Naive thymus-derived CD4-positive, alpha-beta T cell (primary cell): ENCODE results near the gene RASSF10. TPM values are rescaled to one million over a fixed set of nuclear protein-coding genes. Genes with fewer than 3 reads are reported as not detected.
A peak's percentile ranks its signal among the peaks of the same experiment; 100 is the strongest.

Experiments used
- ATAC-seq: fragments of 150-1000 bp; cut with Tn5 transposase; 2 replicates; pipeline ENCODE4 v1.10.0; 2021; ENCODE audit warnings: mild to moderate bottlenecking, moderate library complexity
- CTCF ChIA-PET: fragments of 350-600 bp; sonication (Branson Sonifier 250); formaldehyde crosslinking; loops from one replicate; lab custom pipeline; 2021; ENCODE audit warnings: antibody characterized with exemption; lab: Charles Lee
- POLR2A ChIA-PET: fragments of 350-600 bp; sonication (Branson Sonifier 250); formaldehyde crosslinking; loops from one replicate; lab custom pipeline; 2021; ENCODE audit warnings: antibody characterized with exemption, inconsistent platforms; lab: Charles Lee
- DNase-seq, 9 donors: peaks; one replicate each; pipeline versions ENCODE4 v3.0.0 to v3.0.0-alpha.2; 2020 to 2022; ENCODE audit warnings: mixed read lengths in 1 of 9
- H3K27ac ChIP-seq: one replicate; pipeline ENCODE4 v1.7.0; 2013; ENCODE audit warnings: mild to moderate bottlenecking, low read depth, low read length, moderate library complexity
- H3K27me3 ChIP-seq, 2 donors: one replicate each; pipeline ENCODE4 v1.7.0; 2013; ENCODE audit warnings: low read length in 2 of 2, mild to moderate bottlenecking in 2 of 2, moderate library complexity in 2 of 2; ENCODE audit not compliant: control insufficient read depth in 2 of 2, insufficient read depth in 2 of 2
- H3K36me3 ChIP-seq, 3 experiments: 1 replicate in 2 of 3; 2 replicates in 1 of 3; pipeline ENCODE4 v1.7.0; 2013; ENCODE audit warnings: low read length in 3 of 3, mild to moderate bottlenecking in 3 of 3, moderate library complexity in 1 of 3; ENCODE audit not compliant: insufficient read depth in 3 of 3, control insufficient read depth in 2 of 3
- H3K4me1 ChIP-seq, 2 donors: one replicate each; pipeline ENCODE4 v1.7.0; 2013; ENCODE audit warnings: low read length in 2 of 2, mild to moderate bottlenecking in 2 of 2, moderate library complexity in 1 of 2; ENCODE audit not compliant: control insufficient read depth in 2 of 2, insufficient read depth in 2 of 2
- H3K4me3 ChIP-seq: 2 replicates; pipeline ENCODE4 v1.7.0; 2013; ENCODE audit warnings: mild to moderate bottlenecking, low read length
- H3K9me3 ChIP-seq, 3 experiments: 1 replicate in 2 of 3; 2 replicates in 1 of 3; pipeline ENCODE4 v1.7.0; 2013; ENCODE audit warnings: low read length in 3 of 3; ENCODE audit not compliant: control insufficient read depth in 2 of 3
- H3K27ac Mint-ChIP-seq, 9 donors: one replicate each; pipeline ENCODE4 v1.8.0; 2020 to 2022; ENCODE audit warnings: mixed read lengths in 9 of 9, mild to moderate bottlenecking in 8 of 9, moderate library complexity in 5 of 9, inconsistent platforms in 2 of 9
- H3K27me3 Mint-ChIP-seq, 5 donors: one replicate each; pipeline ENCODE4 v1.8.0; 2021 to 2022; ENCODE audit warnings: mixed read lengths in 5 of 5, mild to moderate bottlenecking in 1 of 5
- H3K36me3 Mint-ChIP-seq, 5 donors: one replicate each; pipeline ENCODE4 v1.8.0; 2020 to 2022; ENCODE audit warnings: mixed read lengths in 5 of 5, mild to moderate bottlenecking in 3 of 5, inconsistent platforms in 1 of 5
- H3K4me1 Mint-ChIP-seq, 7 donors: one replicate each; pipeline ENCODE4 v1.8.0; 2020 to 2022; ENCODE audit warnings: mixed read lengths in 7 of 7, mild to moderate bottlenecking in 3 of 7, inconsistent platforms in 1 of 7
- H3K4me3 Mint-ChIP-seq, 10 donors: one replicate each; pipeline ENCODE4 v1.8.0; 2020 to 2022; ENCODE audit warnings: mild to moderate bottlenecking in 10 of 10, mixed read lengths in 10 of 10, moderate library complexity in 6 of 10, inconsistent platforms in 2 of 10
- H3K9me3 Mint-ChIP-seq, 11 donors: one replicate each; pipeline ENCODE4 v1.8.0; 2020 to 2022; ENCODE audit warnings: mixed read lengths in 11 of 11, mild to moderate bottlenecking in 4 of 11, inconsistent platforms in 1 of 11, moderate library complexity in 1 of 11
- intact Hi-C, 2 donors: fragments of 100-400 bp; cut with micrococcal nuclease; formaldehyde crosslinking; loops; one replicate each; pipeline ENCODE4 v1.15.1; 2023
- polyA plus RNA-seq, 2 donors: library from polyadenylated mRNA; unstranded; fragments of 300-500 nt; fragmentation: Illumina TruSeq; gene quantifications; one replicate each; pipeline ENCODE4 v1.2.3, GENCODE V29; 2021
- total RNA-seq, 6 experiments: library from RNA in 5 of 6; stranded (reverse) in 5 of 6; gene quantifications; 1 replicate in 5 of 6; 2 replicates in 1 of 6; pipeline ENCODE4 v1.2.3 and lab custom pipeline; 2021 to 2026

The RASSF10 gene
- total and polyA plus RNA-seq, 7 experiments from 2014 or later: not detected

DNA sequence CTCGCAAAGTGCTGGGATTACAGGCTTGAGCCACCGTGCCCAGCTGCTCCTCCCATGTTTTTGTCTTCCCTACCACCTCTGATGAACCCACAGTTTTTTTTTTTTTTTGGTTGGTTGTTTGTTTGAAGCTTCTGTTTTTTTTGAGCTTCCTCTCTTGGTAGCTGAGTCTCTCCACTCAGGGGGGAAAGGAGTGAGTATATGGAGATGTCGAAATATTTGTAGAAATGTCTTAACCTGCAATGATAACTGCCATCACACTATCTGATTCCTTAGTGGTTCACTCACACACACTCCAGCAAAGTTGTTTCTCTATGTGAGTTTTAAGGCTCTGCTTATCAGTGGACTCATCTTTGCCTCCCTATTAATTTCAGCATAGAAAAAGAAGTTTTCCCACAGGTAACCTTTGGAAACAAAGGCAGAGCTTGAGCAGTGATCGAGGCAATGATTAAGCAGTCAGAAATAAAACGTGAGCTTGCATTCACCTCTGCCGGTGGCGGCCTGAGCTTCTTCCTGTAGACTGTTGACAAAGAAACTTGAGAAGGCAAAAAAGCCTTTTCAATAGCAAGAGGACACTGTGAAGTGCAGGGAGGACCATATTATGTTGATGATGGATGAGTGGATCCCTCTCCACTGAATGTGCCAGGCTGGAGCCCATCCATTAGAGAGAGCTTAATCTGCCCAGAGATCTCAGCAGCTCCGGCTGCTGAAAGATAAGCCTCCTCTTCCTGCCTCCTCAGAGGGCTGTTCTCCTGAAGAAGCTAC lies 29.0 kb upstream of the RASSF10 start:
- intact Hi-C loops: no loop called here
- no peaks in the 10 kb centered on the region for H3K36me3 Mint-ChIP-seq
- no peak overlapping the region for H3K4me3 Mint-ChIP-seq
- no peaks in the 10 kb centered on the region for H3K36me3 ChIP-seq
- H3K4me1 ChIP-seq: no peaks in the 10 kb centered on the region
- peaks cover 0 to 1% (median 0%) of the 10 kb centered on the region in 7 donors for H3K4me1 Mint-ChIP-seq
- no peak overlapping the region for H3K27ac ChIP-seq
- H3K4me3 ChIP-seq: no peak overlapping the region
- ChIA-PET CTCF (no interaction called here), POLR2A (no interaction called here)
- ATAC-seq: peak; percentile 67
- H3K9me3 Mint-ChIP-seq: no peaks in the 10 kb centered on the region
- H3K9me3 ChIP-seq: no peaks in the 10 kb centered on the region
- peaks cover 5 to 18% (median 16%) of the 10 kb centered on the region in 5 donors for H3K27me3 Mint-ChIP-seq
- no peak for DNase-seq
- H3K27ac Mint-ChIP-seq: no peak overlapping the region
- H3K27me3 ChIP-seq: no peaks in the 10 kb centered on the region

DNA sequence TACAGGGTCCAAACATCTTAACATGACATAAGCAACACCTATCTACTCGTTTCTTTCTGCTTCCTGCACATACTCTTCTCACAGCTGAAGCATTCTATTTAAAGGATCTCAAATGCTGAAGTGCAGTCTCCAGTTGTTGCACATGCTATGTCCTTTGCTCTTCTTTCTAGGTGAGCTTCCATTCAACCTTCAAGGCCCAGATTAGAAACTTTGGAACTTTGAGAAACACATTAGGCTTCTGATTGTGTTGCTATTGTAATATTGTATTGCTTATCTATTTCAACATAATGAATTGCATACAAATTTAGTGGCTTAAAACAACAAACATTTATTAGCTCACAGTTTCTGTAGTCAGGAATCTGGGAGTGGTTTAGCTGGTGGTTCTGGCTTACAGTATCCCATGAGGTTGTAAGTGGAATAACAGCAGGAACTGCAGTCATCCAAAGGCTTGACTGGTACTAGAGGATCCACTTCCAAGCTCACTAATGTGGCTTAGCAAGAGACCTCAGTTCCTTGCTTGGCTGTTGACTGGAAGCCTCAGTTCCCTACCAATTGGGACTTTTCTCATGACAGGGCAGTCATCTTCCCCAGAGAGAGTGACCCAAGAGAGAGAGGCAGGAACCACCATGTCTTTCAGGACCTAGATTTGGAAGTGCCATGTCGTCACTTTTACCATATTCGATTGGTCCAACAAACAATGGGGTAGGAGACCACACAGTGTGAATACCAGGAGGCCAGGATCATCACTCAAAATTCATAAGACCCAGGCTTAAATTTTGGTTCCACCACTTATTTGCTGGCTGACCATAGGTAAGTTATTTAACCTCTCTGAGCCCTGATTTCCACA lies 27.2 kb upstream of the RASSF10 start:
- ChIA-PET CTCF (no interaction called here), POLR2A (no interaction called here)
- no peaks in the 10 kb centered on the region for H3K9me3 Mint-ChIP-seq
- H3K4me3 Mint-ChIP-seq: no peak overlapping the region
- ATAC-seq (no peak), DNase-seq (no peak)
- Histone ChIP-seq H3K4me1 (no peaks in the 10 kb centered on the region), H3K36me3 (no peaks in the 10 kb centered on the region), H3K4me3 (no peak overlapping the region), H3K27me3 (no peaks in the 10 kb centered on the region), H3K27ac (no peak overlapping the region), H3K9me3 (no peaks in the 10 kb centered on the region)
- H3K27me3 Mint-ChIP-seq: peaks cover 18 to 35% (median 18%) of the 10 kb centered on the region in 5 donors
- no peak overlapping the region for H3K27ac Mint-ChIP-seq
- H3K36me3 Mint-ChIP-seq: no peaks in the 10 kb centered on the region
- H3K4me1 Mint-ChIP-seq: peaks cover 0 to 1% (median 0%) of the 10 kb centered on the region in 7 donors
- intact Hi-C loops: no loop called here

GRCh38 chr11:12983336-12983735 lies 25.8 kb upstream of the RASSF10 start:
- no peak for ATAC-seq
- ChIA-PET CTCF (no interaction called here), POLR2A (no interaction called here)
- Histone ChIP-seq H3K4me3 (no peak overlapping the region), H3K9me3 (no peaks in the 10 kb centered on the region), H3K36me3 (no peaks in the 10 kb centered on the region), H3K27me3 (no peaks in the 10 kb centered on the region), H3K4me1 (no peaks in the 10 kb centered on the region), H3K27ac (no peak overlapping the region)
- intact Hi-C loops: no loop called here
- H3K36me3 Mint-ChIP-seq: no peaks in the 10 kb centered on the region
- peaks cover 0 to 1% (median 0%) of the 10 kb centered on the region in 7 donors for H3K4me1 Mint-ChIP-seq
- H3K4me3 Mint-ChIP-seq: no peak overlapping the region
- H3K27me3 Mint-ChIP-seq: peaks cover 17 to 33% (median 18%) of the 10 kb centered on the region in 5 donors
- no peak for DNase-seq
- H3K27ac Mint-ChIP-seq: no peak overlapping the region
- no peaks in the 10 kb centered on the region for H3K9me3 Mint-ChIP-seq

DNA sequence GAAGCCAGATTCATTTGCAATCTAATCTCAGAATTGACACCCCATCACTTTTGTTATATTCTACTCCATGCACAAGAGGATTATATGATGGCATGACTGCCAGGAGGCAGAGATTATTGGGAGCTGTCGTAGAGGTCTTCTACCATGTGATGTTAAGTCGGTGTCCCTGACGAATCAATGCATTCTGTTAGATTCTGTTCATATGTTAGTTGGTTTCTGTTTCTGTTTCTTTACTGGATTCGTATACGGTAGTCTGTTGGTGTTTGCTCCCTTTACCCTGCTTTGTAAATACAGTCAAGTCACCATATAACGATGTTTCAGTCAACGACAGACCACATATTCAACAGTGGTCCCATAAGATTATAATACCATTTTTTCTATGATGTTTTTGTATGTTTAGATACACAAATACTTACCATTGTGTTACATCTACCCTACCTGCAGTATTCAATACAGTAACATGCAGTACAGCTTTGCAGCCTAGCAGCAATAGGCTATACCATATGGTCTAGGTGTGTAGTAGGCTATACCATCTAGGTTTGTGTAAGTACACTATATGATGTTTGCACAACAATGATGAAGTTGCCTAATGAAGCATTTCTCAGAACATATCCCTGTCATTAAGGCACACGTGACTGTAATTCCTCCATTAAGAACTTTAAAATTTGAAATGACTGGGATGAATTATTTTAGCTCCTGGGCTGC lies 22.8 kb upstream of the RASSF10 start:
- H3K4me3 ChIP-seq: no peak overlapping the region
- Mint-ChIP-seq H3K27ac (no peak overlapping the region), H3K4me1 (peaks cover 0 to 1% (median 0%) of the 10 kb centered on the region in 7 donors), H3K9me3 (no peaks in the 10 kb centered on the region), H3K4me3 (no peak overlapping the region), H3K36me3 (no peaks in the 10 kb centered on the region), H3K27me3 (peaks cover 7 to 32% (median 30%) of the 10 kb centered on the region in 5 donors)
- no peaks in the 10 kb centered on the region for H3K4me1 ChIP-seq
- H3K27ac ChIP-seq: no peak overlapping the region
- no peaks in the 10 kb centered on the region for H3K27me3 ChIP-seq
- no peaks in the 10 kb centered on the region for H3K9me3 ChIP-seq
- ChIA-PET POLR2A (no interaction called here), CTCF (no interaction called here)
- ATAC-seq (no peak), DNase-seq (no peak)
- intact Hi-C loops: no loop called here
- no peaks in the 10 kb centered on the region for H3K36me3 ChIP-seq

DNA sequence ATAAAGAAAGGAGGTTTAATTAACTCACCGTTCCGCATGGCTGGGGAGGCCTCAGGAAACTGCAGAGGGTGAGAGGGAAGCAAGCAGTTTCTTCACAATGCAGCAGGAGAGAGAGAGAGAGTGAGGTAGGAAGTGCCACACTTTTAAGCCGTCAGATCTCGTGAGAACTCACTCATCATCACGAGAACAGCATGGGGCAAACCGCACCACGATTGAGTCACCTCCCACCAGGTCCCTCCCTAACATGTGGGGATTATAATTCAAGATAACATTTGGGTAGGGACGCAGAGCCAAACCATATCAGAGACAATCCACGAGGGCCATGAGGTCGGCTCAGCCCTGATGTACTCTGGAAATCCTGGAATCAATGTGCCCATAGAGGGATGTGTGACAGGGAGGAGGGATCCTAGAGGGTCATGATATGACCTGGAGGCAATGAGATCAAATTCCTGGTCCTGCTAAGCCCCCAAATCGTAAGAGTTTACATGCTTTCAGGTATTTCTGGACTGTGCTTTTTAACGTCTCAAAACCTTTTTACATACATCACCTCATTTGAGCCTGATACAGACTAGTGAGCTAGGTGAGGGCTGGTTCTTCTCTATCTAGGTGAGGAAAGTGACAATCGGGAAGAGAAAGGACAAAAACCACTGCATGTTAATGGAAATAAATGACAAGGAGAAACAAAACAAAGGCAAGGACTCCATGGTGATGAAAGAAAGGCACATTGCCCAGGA lies 19.5 kb upstream of the RASSF10 start:
- H3K27me3 Mint-ChIP-seq: peaks cover 12 to 34% (median 21%) of the 10 kb centered on the region in 5 donors
- DNase-seq: no peak

GRCh38 chr11:12990162-12990480 lies 19.0 kb upstream of the RASSF10 start:
- ChIA-PET POLR2A (no interaction called here), CTCF (no interaction called here)
- H3K27ac Mint-ChIP-seq: no peak overlapping the region
- H3K4me1 ChIP-seq: no peaks in the 10 kb centered on the region
- intact Hi-C loops: no loop called here
- H3K4me3 Mint-ChIP-seq: no peak overlapping the region
- no peaks in the 10 kb centered on the region for H3K36me3 ChIP-seq
- H3K27me3 Mint-ChIP-seq: peaks cover 12 to 29% (median 21%) of the 10 kb centered on the region in 5 donors
- DNase-seq (no peak), ATAC-seq (no peak)
- no peak overlapping the region for H3K27ac ChIP-seq
- no peaks in the 10 kb centered on the region for H3K27me3 ChIP-seq
- no peaks in the 10 kb centered on the region for H3K36me3 Mint-ChIP-seq
- H3K9me3 Mint-ChIP-seq: no peaks in the 10 kb centered on the region
- H3K4me1 Mint-ChIP-seq: no peaks in the 10 kb centered on the region
- no peaks in the 10 kb centered on the region for H3K9me3 ChIP-seq
- H3K4me3 ChIP-seq: no peak overlapping the region

More for the DNA sequence above, 19.5 kb upstream of the RASSF10 start:
- no peak overlapping the region for H3K27ac ChIP-seq
- H3K36me3 ChIP-seq: no peaks in the 10 kb centered on the region
- no peaks in the 10 kb centered on the region for H3K9me3 ChIP-seq
- H3K27me3 ChIP-seq: no peaks in the 10 kb centered on the region
- Mint-ChIP-seq H3K4me1 (no peaks in the 10 kb centered on the region), H3K36me3 (no peaks in the 10 kb centered on the region), H3K9me3 (no peaks in the 10 kb centered on the region), H3K4me3 (no peak overlapping the region), H3K27ac (no peak overlapping the region)
- ChIA-PET POLR2A (no interaction called here), CTCF (no interaction called here)
- no peak overlapping the region for H3K4me3 ChIP-seq
- no peak for ATAC-seq
- intact Hi-C loops: no loop called here
- H3K4me1 ChIP-seq: no peaks in the 10 kb centered on the region
